Hematopoietic multipotent progenitor cell (in vitro differentiated cells): ENCODE measurements around the gene FEM1C. TPM values are rescaled to one million over a fixed set of nuclear protein-coding genes. Genes with fewer than 3 reads are reported as not detected.
"Not testable (repeated sequence)": the region's sequence is repeated elsewhere in the genome, so short reads cannot be mapped to it uniquely, and the experiment has no call there.

Source experiments
- DNase-seq, 3 donors: peaks; one replicate each; pipeline ENCODE4 v3.0.0-alpha.2; 2011 to 2015; ENCODE audit warnings: low read depth in 2 of 3, low spot score in 2 of 3
- small RNA-seq: library from RNA; depleted of rRNA; stranded (forward); fragments of <200 nt; gene quantifications from one replicate; pipeline ENCODE3, GENCODE V24; 2012
- total RNA-seq: library from RNA; depleted of rRNA; stranded (reverse); fragments of >200 nt; gene quantifications from one replicate; pipeline ENCODE4 v1.2.3, GENCODE V29; 2012

FEM1C gene
- total RNA-seq, 1 donor = 7.3 TPM

- DNase-seq = not testable (repeated sequence)
Measured at GRCh38 chr5:115479166-115479873, 65.3 kb downstream of the FEM1C start.

GRCh38 chr5:115478281-115478680 is 66.3 kb downstream of the FEM1C start:
- DNase-seq = no peak

- DNase-seq = no peak
Measured at GRCh38 chr5:115477581-115477980, 67.0 kb downstream of the FEM1C start.

- DNase-seq = no peak
Measured at GRCh38 chr5:115475788-115476187, 68.8 kb downstream of the FEM1C start.

GRCh38 chr5:115472271-115473025 is 72.1 kb downstream of the FEM1C start:
- DNase-seq = no peak

GRCh38 chr5:115471345-115472063 is 73.1 kb downstream of the FEM1C start:
- DNase-seq = no peak

GRCh38 chr5:115470921-115471320 is 73.7 kb downstream of the FEM1C start:
- no peak for DNase-seq

Small RNA genes within 50 kb of the gene (small RNA-seq; reads per million reads assigned to genes)
- gene AC008628.1 (not detected), gene AC008628.2 (not detected)

Other genes with a start within 250 kb of the FEM1C start
- 3.8 TPM for gene CCDC112, start 248.1 kb downstream of the FEM1C start, total RNA-seq
- under 0.01 TPM for gene TICAM2, start 57.7 kb upstream of the FEM1C start, total RNA-seq
- gene TMED7, start 81.3 kb upstream of the FEM1C start, total RNA-seq = 20.5 TPM